ENCODE data around the gene RPS6KC1.

Gene RPS6KC1

DNA sequence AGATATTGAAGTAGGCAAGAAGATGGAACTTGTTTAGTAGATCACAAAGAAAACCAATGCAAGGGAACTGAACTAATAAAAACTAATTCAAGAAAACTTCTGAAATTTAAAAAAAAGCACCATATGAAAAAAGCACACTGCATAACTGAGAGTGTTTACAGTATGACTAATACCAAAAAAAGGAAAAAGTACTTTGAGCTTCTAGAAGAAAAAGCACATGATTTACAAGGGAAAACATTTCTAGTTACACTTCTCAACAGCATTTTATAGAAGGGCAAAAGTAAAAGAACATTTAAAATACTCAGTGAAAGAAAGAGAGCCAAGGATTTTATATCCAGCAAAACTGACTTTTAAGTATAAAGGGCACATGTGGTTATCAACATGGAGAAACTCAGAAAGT lies 233.6 kb downstream of the RPS6KC1 start:
- no peaks in the 10 kb centered on the region for H3K9me2 ChIP-seq (ENCODE audit: low read depth, low read length)
- no peaks in the 10 kb centered on the region for H3K4me1 ChIP-seq (ENCODE audit: insufficient read depth, low read length, severe bottlenecking)
- no peak overlapping the region for H3K4me2 ChIP-seq (ENCODE audit: low read length)
- no peaks in the 10 kb centered on the region for H3F3A ChIP-seq (ENCODE audit: insufficient read depth, low read length)
- no peaks in the 10 kb centered on the region for H3K9me3 ChIP-seq (ENCODE audit: low read length)
- no peak overlapping the region for H2AFZ ChIP-seq (ENCODE audit: low read length)
- TF ChIP-seq, protein P1, sequence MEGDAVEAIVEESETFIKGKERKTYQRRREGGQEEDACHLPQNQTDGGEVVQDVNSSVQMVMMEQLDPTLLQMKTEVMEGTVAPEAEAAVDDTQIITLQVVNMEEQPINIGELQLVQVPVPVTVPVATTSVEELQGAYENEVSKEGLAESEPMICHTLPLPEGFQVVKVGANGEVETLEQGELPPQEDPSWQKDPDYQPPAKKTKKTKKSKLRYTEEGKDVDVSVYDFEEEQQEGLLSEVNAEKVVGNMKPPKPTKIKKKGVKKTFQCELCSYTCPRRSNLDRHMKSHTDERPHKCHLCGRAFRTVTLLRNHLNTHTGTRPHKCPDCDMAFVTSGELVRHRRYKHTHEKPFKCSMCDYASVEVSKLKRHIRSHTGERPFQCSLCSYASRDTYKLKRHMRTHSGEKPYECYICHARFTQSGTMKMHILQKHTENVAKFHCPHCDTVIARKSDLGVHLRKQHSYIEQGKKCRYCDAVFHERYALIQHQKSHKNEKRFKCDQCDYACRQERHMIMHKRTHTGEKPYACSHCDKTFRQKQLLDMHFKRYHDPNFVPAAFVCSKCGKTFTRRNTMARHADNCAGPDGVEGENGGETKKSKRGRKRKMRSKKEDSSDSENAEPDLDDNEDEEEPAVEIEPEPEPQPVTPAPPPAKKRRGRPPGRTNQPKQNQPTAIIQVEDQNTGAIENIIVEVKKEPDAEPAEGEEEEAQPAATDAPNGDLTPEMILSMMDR (IDR thresholded peaks at IDR 0.05; ENCODE audit: low read length) = no peak
- no peak for TF ChIP-seq EZH2 (IDR thresholded peaks at IDR 0.05; ENCODE audit: borderline replicate concordance, low read length)
- H3K4me3 ChIP-seq (ENCODE audit: low read depth, low read length, poor library complexity, severe bottlenecking) = no peak overlapping the region
- H3K36me3 ChIP-seq (ENCODE audit: insufficient read depth, low read length) = no peaks in the 10 kb centered on the region
- H3K27me3 ChIP-seq (ENCODE audit: insufficient read depth, low read length) = no peaks in the 10 kb centered on the region
- no peak overlapping the region for H3K9ac ChIP-seq (ENCODE audit: low read length)
- H4K20me1 ChIP-seq (ENCODE audit: insufficient read depth, low read length) = no peaks in the 10 kb centered on the region
- H3K79me2 ChIP-seq (ENCODE audit: insufficient read depth, low read length) = no peaks in the 10 kb centered on the region
- H3K27ac ChIP-seq (ENCODE audit: low read depth, low read length, poor library complexity, severe bottlenecking) = no peak overlapping the region

DNA sequence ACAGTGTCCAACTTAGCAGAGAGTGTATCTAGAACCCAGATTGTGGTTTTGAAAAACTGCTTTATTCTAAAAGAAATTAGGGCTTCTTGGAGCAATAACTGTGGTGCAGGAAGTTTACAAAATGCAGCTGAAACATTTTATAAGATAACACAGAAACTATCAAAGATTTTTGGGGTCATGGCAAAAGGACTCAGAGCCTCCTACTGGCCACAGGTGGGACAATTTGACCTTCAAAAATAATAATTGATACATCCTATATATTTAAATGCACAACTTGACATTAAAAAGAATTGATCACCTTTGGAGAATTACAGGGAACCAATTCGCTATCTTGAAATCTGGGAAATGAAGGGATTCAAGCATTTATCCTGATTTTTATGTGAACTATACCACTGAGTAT lies 235.2 kb downstream of the RPS6KC1 start:
- H3K79me2 ChIP-seq (ENCODE audit: insufficient read depth, low read length) = no peaks in the 10 kb centered on the region

DNA sequence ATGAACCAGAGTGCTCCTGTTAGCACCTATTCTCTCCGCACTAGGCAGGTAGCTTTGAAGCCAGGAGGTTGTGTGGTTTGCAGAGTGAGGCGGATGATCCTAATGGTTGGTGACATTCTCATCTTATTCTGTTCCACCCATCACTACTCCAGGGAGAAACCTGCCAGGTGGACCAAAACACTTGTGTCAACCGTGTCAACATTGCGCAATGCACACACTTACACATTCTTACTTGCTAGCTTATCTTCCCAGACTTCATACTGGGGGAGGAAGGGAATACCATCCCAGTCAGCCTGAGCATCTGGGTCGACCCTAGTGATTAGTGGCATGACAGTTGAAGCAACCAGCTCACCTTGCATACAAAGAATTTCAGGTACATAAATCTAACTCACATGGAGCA lies 236.9 kb downstream of the RPS6KC1 start:
- H3K9ac ChIP-seq (ENCODE audit: low read length) = no peak overlapping the region
- H3K4me3 ChIP-seq (ENCODE audit: low read depth, low read length, poor library complexity, severe bottlenecking) = no peak overlapping the region
- H3K27ac ChIP-seq (ENCODE audit: low read depth, low read length, poor library complexity, severe bottlenecking) = no peak overlapping the region
- H3K9me2 ChIP-seq (ENCODE audit: low read depth, low read length) = no peaks in the 10 kb centered on the region
- no peak for TF ChIP-seq EZH2 (IDR thresholded peaks at IDR 0.05; ENCODE audit: borderline replicate concordance, low read length)
- TF ChIP-seq, protein P1 (IDR thresholded peaks at IDR 0.05; ENCODE audit: low read length) = no peak
- H3K4me2 ChIP-seq (ENCODE audit: low read length) = no peak overlapping the region
- no peaks in the 10 kb centered on the region for H4K20me1 ChIP-seq (ENCODE audit: insufficient read depth, low read length)
- H2AFZ ChIP-seq (ENCODE audit: low read length) = no peak overlapping the region
- H3K27me3 ChIP-seq (ENCODE audit: insufficient read depth, low read length) = no peaks in the 10 kb centered on the region
- H3K9me3 ChIP-seq (ENCODE audit: low read length) = no peaks in the 10 kb centered on the region
- no peaks in the 10 kb centered on the region for H3F3A ChIP-seq (ENCODE audit: insufficient read depth, low read length)
- no peaks in the 10 kb centered on the region for H3K4me1 ChIP-seq (ENCODE audit: insufficient read depth, low read length, severe bottlenecking)
- H3K36me3 ChIP-seq (ENCODE audit: insufficient read depth, low read length) = no peaks in the 10 kb centered on the region
- no peaks in the 10 kb centered on the region for H3K79me2 ChIP-seq (ENCODE audit: insufficient read depth, low read length)

More for the DNA sequence above, 235.2 kb downstream of the RPS6KC1 start:
- TF ChIP-seq, protein P1 (IDR thresholded peaks at IDR 0.05; ENCODE audit: low read length) = peak; percentile 24; the same call in 1 of the 2 replicates
- TF ChIP-seq EZH2 (IDR thresholded peaks at IDR 0.05; ENCODE audit: borderline replicate concordance, low read length) = no peak
- Histone ChIP-seq H3K9me2 (ENCODE audit: low read depth, low read length) (no peaks in the 10 kb centered on the region), H4K20me1 (ENCODE audit: insufficient read depth, low read length) (no peaks in the 10 kb centered on the region), H3K4me3 (ENCODE audit: low read depth, low read length, poor library complexity, severe bottlenecking) (no peak overlapping the region), H3K27ac (ENCODE audit: low read depth, low read length, poor library complexity, severe bottlenecking) (no peak overlapping the region), H2AFZ (ENCODE audit: low read length) (no peak overlapping the region), H3K9ac (ENCODE audit: low read length) (no peak overlapping the region), H3K27me3 (ENCODE audit: insufficient read depth, low read length) (no peaks in the 10 kb centered on the region), H3K4me2 (ENCODE audit: low read length) (no peak overlapping the region), H3K9me3 (ENCODE audit: low read length) (no peaks in the 10 kb centered on the region), H3K36me3 (ENCODE audit: insufficient read depth, low read length) (no peaks in the 10 kb centered on the region), H3K4me1 (ENCODE audit: insufficient read depth, low read length, severe bottlenecking) (no peaks in the 10 kb centered on the region), H3F3A (ENCODE audit: insufficient read depth, low read length) (no peaks in the 10 kb centered on the region)

All from OCI-LY1 (cell line).